Fibroblast of lung (primary cell): ENCODE data around the gene POGZ.

Experiments
- EZH2 ChIP-seq: IDR thresholded peaks from 2 replicates; pipeline ENCODE4 v1.5.1; 2012; ENCODE audit warnings: low read length, control low read depth, mild to moderate bottlenecking; ENCODE audit errors: missing control alignments
- TF ChIP-seq, protein P1 (sequence below), 2 donors: IDR thresholded peaks in 1 of 2; conservative IDR thresholded peaks in 1 of 2; 1 replicate in 1 of 2; 2 replicates in 1 of 2; pipeline ENCODE4 v1.5.1; 2011 to 2012; ENCODE audit warnings: low read length in 2 of 2, control low read depth in 1 of 2, inconsistent platforms in 1 of 2, low read depth in 1 of 2, mild to moderate bottlenecking in 1 of 2

DNA sequence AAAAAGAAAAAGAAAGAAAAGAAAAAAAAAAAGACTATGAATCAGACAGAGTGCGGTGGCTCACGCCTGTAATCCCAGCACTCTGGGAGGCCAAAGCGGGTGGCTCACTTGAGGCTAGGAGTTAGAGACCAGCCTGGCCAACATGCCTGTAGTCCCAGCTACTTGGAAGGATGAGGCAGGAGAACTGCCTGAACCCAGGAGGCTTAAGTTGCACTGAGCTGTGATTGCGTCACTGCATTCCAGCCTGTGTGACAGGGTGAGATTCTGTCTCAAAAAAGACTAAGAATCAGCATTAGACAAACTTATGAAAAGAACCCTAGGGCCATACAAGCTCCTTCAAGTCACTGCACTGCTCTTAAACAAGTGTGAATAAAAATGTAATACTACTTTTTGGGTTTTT lies 43.1 kb downstream of the POGZ start:
- TF ChIP-seq, protein P1, sequence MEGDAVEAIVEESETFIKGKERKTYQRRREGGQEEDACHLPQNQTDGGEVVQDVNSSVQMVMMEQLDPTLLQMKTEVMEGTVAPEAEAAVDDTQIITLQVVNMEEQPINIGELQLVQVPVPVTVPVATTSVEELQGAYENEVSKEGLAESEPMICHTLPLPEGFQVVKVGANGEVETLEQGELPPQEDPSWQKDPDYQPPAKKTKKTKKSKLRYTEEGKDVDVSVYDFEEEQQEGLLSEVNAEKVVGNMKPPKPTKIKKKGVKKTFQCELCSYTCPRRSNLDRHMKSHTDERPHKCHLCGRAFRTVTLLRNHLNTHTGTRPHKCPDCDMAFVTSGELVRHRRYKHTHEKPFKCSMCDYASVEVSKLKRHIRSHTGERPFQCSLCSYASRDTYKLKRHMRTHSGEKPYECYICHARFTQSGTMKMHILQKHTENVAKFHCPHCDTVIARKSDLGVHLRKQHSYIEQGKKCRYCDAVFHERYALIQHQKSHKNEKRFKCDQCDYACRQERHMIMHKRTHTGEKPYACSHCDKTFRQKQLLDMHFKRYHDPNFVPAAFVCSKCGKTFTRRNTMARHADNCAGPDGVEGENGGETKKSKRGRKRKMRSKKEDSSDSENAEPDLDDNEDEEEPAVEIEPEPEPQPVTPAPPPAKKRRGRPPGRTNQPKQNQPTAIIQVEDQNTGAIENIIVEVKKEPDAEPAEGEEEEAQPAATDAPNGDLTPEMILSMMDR (conservative IDR thresholded peaks at IDR 0.05 in 1 of 2, IDR thresholded peaks at IDR 0.05 in 1 of 2; ENCODE audit: low read depth in 1 of 2, low read length in 2 of 2), result no peak
- TF ChIP-seq EZH2, result no peak
